Adipose tissue (tissue), 3 donors: ENCODE measurements around the gene NFE2L3. TPM values are rescaled to one million over a fixed set of nuclear protein-coding genes. Genes with fewer than 3 reads are reported as not detected.
"Not testable (repeated sequence)": the region's sequence is repeated elsewhere in the genome, so short reads cannot be mapped to it uniquely, and the experiment has no call there.

ENCODE experiments used
- H3K27ac ChIP-seq: one replicate; pipeline ENCODE4 v1.5.1; 2013; ENCODE audit warnings: low read depth, low read length
- WGBS, 3 donors: extraction: QIAGEN DNeasy Blood & Tissue Kit; methylation state at CpG; one replicate each; pipeline ENCODE4 v1.1.7; 2013; 5-methylcytosine and 5-hydroxymethylcytosine counted together
- polyA plus RNA-seq, 3 donors: library from polyadenylated mRNA; stranded (reverse); fragments of 200-250 nt; gene quantifications; one replicate each; pipeline ENCODE4 v1.2.3, GENCODE V29; 2013
- donor health status: healthy with polysubstance abuse.
- donor health status: Bipolar disorder and iron deficiency.
- donor health status: healthy.

The NFE2L3 gene
- polyA plus RNA-seq, 3 donors: 1.3 to 1.9 (median 1.8) TPM

DNA sequence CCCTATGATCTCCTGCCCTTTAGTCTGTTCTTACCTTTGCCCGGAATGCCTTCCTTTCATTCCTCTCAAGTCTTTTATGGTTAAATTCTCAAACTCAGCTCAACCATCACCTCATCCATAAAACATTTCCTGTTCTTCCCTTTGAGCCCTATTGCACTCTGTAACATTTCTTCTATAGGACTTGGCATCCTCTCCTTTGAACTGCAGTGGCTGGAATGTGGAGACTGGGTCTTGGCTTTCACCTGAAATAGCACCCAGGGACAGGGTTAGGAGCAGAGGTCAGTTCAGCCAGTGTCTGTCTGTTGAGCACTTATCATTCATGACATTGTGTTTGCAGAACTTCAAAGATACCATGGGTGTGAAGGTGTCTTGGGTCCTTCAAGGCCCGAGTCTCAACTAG lies 7.2 kb downstream of the NFE2L3 start:
- 59 to 88% (median 86%) methylated on average over 2 of the region's 2 CpGs for WGBS, 3 donors
- no peak overlapping the region for H3K27ac ChIP-seq

DNA sequence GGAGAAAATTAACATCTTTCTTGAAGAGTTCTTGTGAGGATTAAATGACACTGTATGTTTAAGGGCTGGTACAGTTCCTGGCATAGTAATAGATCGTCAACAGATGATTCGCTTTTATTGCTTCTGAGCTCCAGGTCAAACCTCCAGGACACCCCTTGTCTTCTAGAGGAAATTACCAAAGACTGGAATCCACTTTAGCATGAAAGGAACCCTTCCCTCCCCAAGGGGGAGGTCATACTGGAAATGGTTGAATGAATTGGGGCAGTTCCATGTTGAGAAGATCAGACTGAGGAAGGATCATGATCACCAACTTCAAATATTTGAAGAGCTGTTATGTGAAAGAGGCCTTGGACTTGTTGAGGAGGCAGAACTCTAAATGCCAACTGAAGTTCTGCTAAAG lies 8.9 kb downstream of the NFE2L3 start:
- 93 to 94% (median 94%) methylated on average over 2 of the region's 2 CpGs for WGBS, 3 donors
- H3K27ac ChIP-seq: no peak overlapping the region

DNA sequence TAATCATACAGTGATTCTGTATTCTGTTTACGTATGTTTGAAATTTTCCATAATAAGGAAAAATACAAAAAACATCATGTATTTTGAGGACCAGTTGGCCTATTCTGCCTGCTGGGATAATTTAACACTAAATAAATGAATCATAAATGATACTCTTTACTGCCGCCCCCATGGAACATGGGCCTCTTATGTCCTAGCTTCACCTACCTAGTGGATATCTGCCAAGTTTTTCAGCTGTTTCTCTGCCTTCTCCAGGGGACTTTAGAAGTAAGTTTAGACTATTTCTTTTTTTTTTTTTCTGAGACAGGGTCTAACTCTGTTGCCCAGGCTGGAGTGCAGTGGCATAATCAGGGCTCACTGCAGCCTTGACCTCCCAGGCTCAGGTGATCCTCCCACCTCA lies 10.4 kb downstream of the NFE2L3 start:
- H3K27ac ChIP-seq: no peak overlapping the region
- WGBS, 3 donors: 86 to 90% (median 87%) methylated on average over 2 of the region's 2 CpGs

- not testable (repeated sequence) for H3K27ac ChIP-seq
- 54 to 72% (median 64%) methylated on average over 1 of the region's 1 CpG for WGBS, 3 donors
Measured at GRCh38 chr7:26163804-26164203, 11.8 kb downstream of the NFE2L3 start.

DNA sequence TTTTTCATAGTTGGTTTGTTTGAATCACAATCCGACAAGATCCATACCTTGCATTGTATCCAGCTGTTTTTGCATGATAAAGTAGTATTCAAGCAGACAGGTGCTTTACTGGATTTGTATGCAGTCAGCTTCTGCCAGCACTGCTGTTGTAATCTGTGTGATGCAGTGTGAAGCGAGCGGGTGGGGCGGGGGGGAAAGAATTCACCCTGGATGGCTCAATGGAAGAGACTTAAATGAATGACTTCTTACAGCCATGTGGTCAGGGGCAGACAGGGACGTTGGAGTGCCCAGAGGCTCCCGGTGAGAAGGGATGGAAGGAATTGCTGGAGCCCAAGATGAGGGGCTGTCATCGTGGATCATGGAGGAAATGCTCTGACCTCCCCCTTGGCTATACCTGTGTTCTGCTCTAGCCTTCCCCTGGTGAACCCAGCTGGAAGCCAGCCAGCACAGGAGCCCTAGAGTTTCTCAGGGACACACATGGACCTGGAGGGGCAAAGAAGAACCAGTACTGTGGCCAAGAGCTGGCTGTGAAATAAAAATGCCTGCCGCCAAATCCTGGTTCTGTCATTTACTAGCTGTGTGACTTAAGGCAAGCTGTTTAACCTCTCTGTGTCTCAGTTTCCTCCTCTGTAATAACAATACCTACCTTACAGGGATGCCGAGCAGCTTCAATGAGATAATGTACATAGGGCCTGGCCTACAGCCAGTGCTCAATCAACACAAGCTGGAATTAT lies 14.1 kb downstream of the NFE2L3 start:
- WGBS, 3 donors: 74 to 75% (median 74%) methylated on average over 9 of the region's 9 CpGs
- H3K27ac ChIP-seq: no peak overlapping the region

DNA sequence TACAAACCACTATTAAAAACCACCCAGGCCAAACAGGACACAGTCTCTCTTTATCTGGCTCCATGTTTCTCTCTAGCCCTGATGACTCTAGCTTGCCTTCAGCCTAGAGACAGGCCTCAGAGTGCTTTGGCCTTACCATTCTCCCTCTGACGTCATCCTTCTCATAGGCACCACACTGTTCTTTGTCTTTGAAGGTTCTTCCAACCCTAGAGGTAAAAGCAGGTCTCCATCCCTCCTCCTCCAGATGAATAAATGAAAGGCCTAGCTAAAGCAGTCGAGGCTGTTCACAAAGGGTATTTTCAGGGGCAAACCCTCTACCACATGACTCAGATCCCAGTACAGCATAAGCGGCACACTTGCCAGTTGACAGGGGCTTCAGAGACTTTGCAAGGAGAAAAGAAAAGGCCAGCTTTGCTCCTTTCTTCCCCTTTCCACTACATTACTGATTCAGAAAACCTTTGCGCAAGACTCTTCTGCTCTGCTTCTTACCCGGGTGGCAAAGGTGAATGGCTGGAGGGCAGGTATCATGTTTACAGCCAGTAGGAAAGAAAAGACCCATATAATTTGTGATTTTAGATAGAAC lies 14.8 kb downstream of the NFE2L3 start:
- 72 to 89% (median 73%) methylated on average over 5 of the region's 5 CpGs for WGBS, 3 donors
- no peak overlapping the region for H3K27ac ChIP-seq

DNA sequence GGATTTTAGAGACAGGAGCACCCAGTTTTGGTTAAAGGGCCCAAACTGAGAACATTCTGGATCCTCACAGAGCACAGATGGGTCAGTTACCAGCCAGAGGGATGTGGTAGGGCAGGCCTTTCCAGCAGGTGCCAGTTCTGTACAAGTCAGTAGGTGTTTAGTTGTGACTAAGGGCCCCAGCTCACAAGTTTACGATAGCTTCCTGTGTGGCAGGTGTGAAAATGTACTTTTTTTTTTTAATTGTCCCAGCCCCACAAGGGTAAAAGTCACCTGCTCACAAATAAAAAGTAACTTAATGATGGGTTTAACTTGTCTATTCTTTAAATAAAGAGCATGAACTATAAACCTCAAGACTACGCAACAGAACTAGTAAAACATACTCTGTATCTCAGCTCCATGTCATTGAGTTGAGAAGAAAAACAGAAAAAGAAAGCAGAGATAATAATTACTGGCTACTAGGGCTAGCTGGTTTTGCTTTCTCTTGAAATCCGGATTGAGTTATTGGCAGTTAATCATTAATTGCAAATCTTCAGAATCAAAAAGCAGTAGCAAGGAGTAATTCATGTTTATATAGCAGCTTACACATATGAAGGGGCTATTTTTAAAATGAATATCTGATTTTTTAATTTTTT lies 15.4 kb downstream of the NFE2L3 start:
- 57 to 89% (median 89%) methylated on average over 3 of the region's 3 CpGs for WGBS, 3 donors
- no peak overlapping the region for H3K27ac ChIP-seq

GRCh38 chr7:26168458-26169023 lies 16.5 kb downstream of the NFE2L3 start:
- WGBS, 3 donors: 86 to 93% (median 93%) methylated on average over 6 of the region's 6 CpGs

GRCh38 chr7:26169271-26169670 lies 17.3 kb downstream of the NFE2L3 start:
- WGBS, 3 donors: 74 to 95% (median 86%) methylated on average over 3 of the region's 3 CpGs
- no peak overlapping the region for H3K27ac ChIP-seq

More at GRCh38 chr7:26168458-26169023, 16.5 kb downstream of the NFE2L3 start:
- no peak overlapping the region for H3K27ac ChIP-seq

GRCh38 chr7:26170663-26171062 lies 18.7 kb downstream of the NFE2L3 start:
- 93 to 100% (median 100%) methylated on average over 1 of the region's 1 CpG for WGBS, 3 donors

GRCh38 chr7:26171601-26172000 lies 19.6 kb downstream of the NFE2L3 start:
- 96 to 99% (median 98%) methylated on average over 2 of the region's 2 CpGs for WGBS, 3 donors

More at GRCh38 chr7:26170663-26171062, 18.7 kb downstream of the NFE2L3 start:
- H3K27ac ChIP-seq: no peak overlapping the region

DNA sequence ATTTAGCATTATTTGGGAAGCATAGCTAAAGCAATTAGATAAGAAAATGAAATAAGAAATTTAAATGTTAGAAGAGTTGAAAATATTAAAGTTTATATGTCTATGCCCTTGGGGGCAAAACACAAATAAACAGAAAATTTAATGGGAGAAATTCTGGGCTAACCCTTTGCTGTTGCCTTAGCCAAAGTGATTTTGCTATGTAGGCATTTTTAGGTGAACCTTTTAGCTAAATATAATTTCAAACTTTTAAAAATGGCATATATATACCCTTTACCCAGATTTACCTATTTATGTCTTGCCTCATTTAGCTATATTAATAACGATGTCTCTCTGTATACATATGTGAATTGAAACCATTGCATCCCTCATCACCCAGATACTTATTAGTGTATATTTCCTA lies 20.1 kb downstream of the NFE2L3 start:
- 97 to 100% (median 100%) methylated on average over 1 of the region's 1 CpG for WGBS, 3 donors
- H3K27ac ChIP-seq: no peak overlapping the region

More at GRCh38 chr7:26171601-26172000, 19.6 kb downstream of the NFE2L3 start:
- H3K27ac ChIP-seq: no peak overlapping the region

DNA sequence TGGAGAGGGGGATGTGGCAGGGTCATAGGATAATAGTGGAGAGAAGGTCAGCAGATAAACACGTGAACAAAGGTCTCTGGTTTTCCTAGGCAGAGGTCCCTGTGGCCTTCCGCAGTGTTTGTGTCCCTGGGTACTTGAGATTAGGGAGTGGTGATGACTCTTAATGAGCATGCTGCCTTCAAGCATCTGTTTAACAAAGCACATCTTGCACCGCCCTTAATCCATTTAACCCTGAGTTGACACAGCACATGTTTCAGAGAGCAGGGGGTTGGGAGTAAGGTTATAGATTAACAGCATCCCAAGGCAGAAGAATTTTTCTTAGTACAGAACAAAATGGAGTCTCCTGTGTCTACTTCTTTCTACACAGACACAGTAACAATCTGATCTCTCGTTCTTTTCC lies 23.9 kb downstream of the NFE2L3 start:
- WGBS, 3 donors: 78 to 93% (median 90%) methylated on average over 1 to 2 of the region's 4 CpGs
- H3K27ac ChIP-seq: not testable (repeated sequence)

GRCh38 chr7:26176696-26177095 lies 24.7 kb downstream of the NFE2L3 start:
- not testable (repeated sequence) for H3K27ac ChIP-seq
- 97 to 100% (median 100%) methylated on average over 2 to 18 of the region's 26 CpGs for WGBS, 3 donors

DNA sequence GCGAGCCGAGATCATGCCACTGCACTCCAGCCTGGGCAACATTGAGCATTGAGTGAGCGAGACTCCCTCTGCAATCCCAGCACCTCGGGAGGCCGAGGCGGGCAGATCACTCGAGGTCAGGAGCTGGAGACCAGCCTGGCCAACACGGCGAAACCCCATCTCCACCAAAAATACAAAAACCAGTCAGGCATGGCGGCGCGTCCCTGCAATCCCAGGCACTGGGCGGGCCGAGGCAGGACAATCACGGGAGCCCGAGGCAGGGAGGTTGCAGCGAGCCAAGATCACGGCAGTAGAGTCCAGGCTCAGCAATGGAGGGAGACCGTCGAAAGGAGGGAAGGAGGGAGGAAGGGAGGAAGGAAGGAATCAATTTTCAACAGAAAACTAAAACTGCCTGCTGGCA lies 25.3 kb downstream of the NFE2L3 start:
- H3K27ac ChIP-seq: not testable (repeated sequence)
- 91 to 94% (median 93%) methylated on average over 18 to 20 of the region's 20 CpGs for WGBS, 3 donors

DNA sequence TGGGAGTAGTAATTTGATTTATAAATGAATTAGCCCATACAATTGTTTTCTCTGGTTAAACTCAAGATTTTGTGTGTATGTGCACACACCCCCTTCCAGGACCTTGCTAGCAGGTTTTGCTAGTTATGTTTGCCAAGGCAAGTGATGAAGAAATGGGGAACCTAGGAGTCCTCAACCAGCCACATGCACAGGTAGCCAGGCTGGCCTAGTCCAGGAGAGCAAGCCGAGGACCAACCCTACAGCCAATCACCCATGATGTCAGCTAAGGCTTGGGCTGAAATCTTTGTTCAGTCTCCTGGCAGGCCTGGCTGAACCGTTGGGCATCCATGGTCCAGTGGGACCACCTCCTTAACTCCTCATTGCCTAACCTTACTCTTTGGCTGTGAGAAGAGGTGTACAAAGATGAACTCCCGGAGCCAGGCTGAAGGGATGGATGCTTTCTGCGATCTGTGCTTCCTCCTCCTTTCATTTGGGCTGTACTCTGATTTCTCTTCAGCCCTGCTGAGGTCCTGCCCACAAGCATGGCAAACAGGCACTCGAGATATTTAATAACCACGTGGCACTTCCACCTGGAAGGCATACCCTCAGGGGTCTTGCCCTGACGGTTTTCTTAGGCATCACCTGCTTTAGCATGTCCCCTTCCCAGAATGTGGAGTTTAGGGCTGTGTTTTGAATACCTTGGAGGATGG lies 26.4 kb downstream of the NFE2L3 start:
- H3K27ac ChIP-seq: no peak overlapping the region
- WGBS, 3 donors: 77 to 91% (median 86%) methylated on average over 7 of the region's 7 CpGs

DNA sequence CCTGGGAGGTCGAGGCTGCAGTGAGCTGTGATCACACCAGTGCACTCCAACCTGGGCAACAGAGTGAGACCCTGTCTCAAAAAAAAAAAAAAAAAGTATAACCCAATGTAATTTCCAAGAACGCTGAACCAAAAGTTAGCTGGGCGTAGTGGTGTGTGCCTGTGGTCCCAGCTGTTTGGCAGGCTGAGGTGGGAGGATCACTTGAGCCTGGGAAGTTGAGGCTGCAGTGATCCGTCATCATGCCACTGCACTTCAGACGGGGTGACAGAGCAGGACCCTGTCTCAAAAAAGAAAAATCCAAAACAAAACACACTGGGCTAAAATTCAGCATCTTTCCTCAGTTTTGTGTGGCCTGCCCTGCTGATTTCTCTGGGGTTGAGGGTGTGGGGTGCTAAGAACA lies 27.4 kb downstream of the NFE2L3 start:
- no peak overlapping the region for H3K27ac ChIP-seq
- WGBS, 3 donors: 63 to 83% (median 80%) methylated on average over 5 of the region's 5 CpGs

- H3K27ac ChIP-seq: no peak overlapping the region
- WGBS, 3 donors: 33 to 57% (median 52%) methylated on average over 8 of the region's 8 CpGs
Measured at GRCh38 chr7:26179826-26180497, 28.0 kb downstream of the NFE2L3 start.
